B cell (primary cell): ENCODE results near the gene TATDN2.

Experiments used
- CTCF ChIP-seq: fragments of 200-600 bp; IDR thresholded peaks from one replicate; pipeline ENCODE4 v1.8.0; 2022; ENCODE audit warnings: antibody characterized with exemption, mild to moderate bottlenecking
- EZH2 ChIP-seq: IDR thresholded peaks from 2 replicates; pipeline ENCODE4 v1.6.1; 2012; ENCODE audit warnings: borderline replicate concordance, low read depth, mild to moderate bottlenecking, moderate library complexity, low read length; ENCODE audit not compliant: insufficient read depth, poor library complexity, severe bottlenecking

GRCh38 chr3:10268930-10269329, 20.7 kb downstream of the TATDN2 start:
- no peak for TF ChIP-seq CTCF
- no peak for TF ChIP-seq EZH2
